Measurements from ENCODE around the gene PFDN6.
"Not testable (repeated sequence)": the region's sequence is repeated elsewhere in the genome, so short reads cannot be mapped to it uniquely, and the experiment has no call there.

The PFDN6 gene

GRCh38 chr6:33276581-33276863 is 12.9 kb upstream of the PFDN6 start:
- H3K36me3 ChIP-seq (ENCODE audit: control insufficient read depth, low read depth, low read length), result peaks cover 55% of the 10 kb centered on the region
- H3K9me3 ChIP-seq (ENCODE audit: control insufficient read depth, low read depth, low read length), result no peaks in the 10 kb centered on the region
- no peaks in the 10 kb centered on the region for H3K27me3 ChIP-seq (ENCODE audit: control insufficient read depth, insufficient read depth, low read length)
- peak overlapping the region; percentile 73 for H3K9ac ChIP-seq (ENCODE audit: low read length)
- H3K27ac ChIP-seq (ENCODE audit: low read length), result peak overlapping the region; percentile 51
- peak overlapping the region; percentile 78 for H3K4me3 ChIP-seq (ENCODE audit: low read length)
- H3K4me1 ChIP-seq (ENCODE audit: control insufficient read depth, low read depth, low read length), result peaks cover 15% of the 10 kb centered on the region

- H3K27me3 ChIP-seq (ENCODE audit: control insufficient read depth, insufficient read depth, low read length), result no peaks in the 10 kb centered on the region
- peaks cover 55% of the 10 kb centered on the region for H3K36me3 ChIP-seq (ENCODE audit: control insufficient read depth, low read depth, low read length)
- H3K4me1 ChIP-seq (ENCODE audit: control insufficient read depth, low read depth, low read length), result peaks cover 15% of the 10 kb centered on the region
- H3K9me3 ChIP-seq (ENCODE audit: control insufficient read depth, low read depth, low read length), result no peaks in the 10 kb centered on the region
- H3K4me3 ChIP-seq (ENCODE audit: low read length), result peak within 1 kb of the TSS; percentile 78
- H3K27ac ChIP-seq (ENCODE audit: low read length), result peak within 1 kb of the TSS; percentile 51
- peak within 1 kb of the TSS; percentile 73 for H3K9ac ChIP-seq (ENCODE audit: low read length)
Observed at GRCh38 chr6:33276864-33277662, 12.3 kb upstream of the PFDN6 start, which contains the start of gene B3GALT4. Gene B3GALT4 (plus strand): TSS chr6:33277123. CDS start chr6:33277420, 297 bp downstream.

- peaks cover 15% of the 10 kb centered on the region for H3K4me1 ChIP-seq (ENCODE audit: control insufficient read depth, low read depth, low read length)
- no peaks in the 10 kb centered on the region for H3K9me3 ChIP-seq (ENCODE audit: control insufficient read depth, low read depth, low read length)
- peak overlapping the region; percentile 73 for H3K9ac ChIP-seq (ENCODE audit: low read length)
- H3K27ac ChIP-seq (ENCODE audit: low read length), result peak overlapping the region; percentile 4
- peaks cover 55% of the 10 kb centered on the region for H3K36me3 ChIP-seq (ENCODE audit: control insufficient read depth, low read depth, low read length)
- no peaks in the 10 kb centered on the region for H3K27me3 ChIP-seq (ENCODE audit: control insufficient read depth, insufficient read depth, low read length)
- H3K4me3 ChIP-seq (ENCODE audit: low read length), result peak overlapping the region; percentile 78
Observed at GRCh38 chr6:33277663-33278391, 11.6 kb upstream of the PFDN6 start.

GRCh38 chr6:33278392-33278741 is 11.0 kb upstream of the PFDN6 start:
- Histone ChIP-seq H3K9me3 (ENCODE audit: control insufficient read depth, low read depth, low read length) (no peaks in the 10 kb centered on the region), H3K4me3 (ENCODE audit: low read length) (no peak overlapping the region), H3K27me3 (ENCODE audit: control insufficient read depth, insufficient read depth, low read length) (no peaks in the 10 kb centered on the region), H3K9ac (ENCODE audit: low read length) (no peak overlapping the region), H3K4me1 (ENCODE audit: control insufficient read depth, low read depth, low read length) (peaks cover 12% of the 10 kb centered on the region), H3K36me3 (ENCODE audit: control insufficient read depth, low read depth, low read length) (peaks cover 50% of the 10 kb centered on the region), H3K27ac (ENCODE audit: low read length) (no peak overlapping the region)

GRCh38 chr6:33278810-33279209 is 10.6 kb upstream of the PFDN6 start:
- Histone ChIP-seq H3K27ac (ENCODE audit: low read length) (no peak overlapping the region), H3K4me1 (ENCODE audit: control insufficient read depth, low read depth, low read length) (peaks cover 12% of the 10 kb centered on the region), H3K9me3 (ENCODE audit: control insufficient read depth, low read depth, low read length) (no peaks in the 10 kb centered on the region), H3K36me3 (ENCODE audit: control insufficient read depth, low read depth, low read length) (peaks cover 45% of the 10 kb centered on the region), H3K27me3 (ENCODE audit: control insufficient read depth, insufficient read depth, low read length) (no peaks in the 10 kb centered on the region), H3K4me3 (ENCODE audit: low read length) (no peak overlapping the region), H3K9ac (ENCODE audit: low read length) (no peak overlapping the region)

GRCh38 chr6:33279257-33279695 is 10.1 kb upstream of the PFDN6 start:
- H3K9me3 ChIP-seq (ENCODE audit: control insufficient read depth, low read depth, low read length), result no peaks in the 10 kb centered on the region
- H3K27me3 ChIP-seq (ENCODE audit: control insufficient read depth, insufficient read depth, low read length), result no peaks in the 10 kb centered on the region
- peaks cover 41% of the 10 kb centered on the region for H3K36me3 ChIP-seq (ENCODE audit: control insufficient read depth, low read depth, low read length)
- no peak overlapping the region for H3K9ac ChIP-seq (ENCODE audit: low read length)
- no peak overlapping the region for H3K4me3 ChIP-seq (ENCODE audit: low read length)
- H3K4me1 ChIP-seq (ENCODE audit: control insufficient read depth, low read depth, low read length), result peaks cover 10% of the 10 kb centered on the region
- no peak overlapping the region for H3K27ac ChIP-seq (ENCODE audit: low read length)

GRCh38 chr6:33279971-33280511 is 9.4 kb upstream of the PFDN6 start:
- peaks cover 39% of the 10 kb centered on the region for H3K36me3 ChIP-seq (ENCODE audit: control insufficient read depth, low read depth, low read length)
- H3K27ac ChIP-seq (ENCODE audit: low read length), result no peak overlapping the region
- H3K4me3 ChIP-seq (ENCODE audit: low read length), result no peak overlapping the region
- no peak overlapping the region for H3K9ac ChIP-seq (ENCODE audit: low read length)
- H3K9me3 ChIP-seq (ENCODE audit: control insufficient read depth, low read depth, low read length), result no peaks in the 10 kb centered on the region
- peaks cover 3% of the 10 kb centered on the region for H3K4me1 ChIP-seq (ENCODE audit: control insufficient read depth, low read depth, low read length)
- no peaks in the 10 kb centered on the region for H3K27me3 ChIP-seq (ENCODE audit: control insufficient read depth, insufficient read depth, low read length)

- Histone ChIP-seq H3K4me1 (ENCODE audit: control insufficient read depth, low read depth, low read length) (peaks cover 3% of the 10 kb centered on the region), H3K27ac (ENCODE audit: low read length) (no peak overlapping the region), H3K4me3 (ENCODE audit: low read length) (no peak overlapping the region), H3K9me3 (ENCODE audit: control insufficient read depth, low read depth, low read length) (no peaks in the 10 kb centered on the region), H3K36me3 (ENCODE audit: control insufficient read depth, low read depth, low read length) (peaks cover 34% of the 10 kb centered on the region), H3K27me3 (ENCODE audit: control insufficient read depth, insufficient read depth, low read length) (no peaks in the 10 kb centered on the region), H3K9ac (ENCODE audit: low read length) (no peak overlapping the region)
Observed at GRCh38 chr6:33280539-33280938, 8.9 kb upstream of the PFDN6 start.

- not testable (repeated sequence) for H3K4me3 ChIP-seq (ENCODE audit: low read length); H3K4me1 ChIP-seq (ENCODE audit: control insufficient read depth, low read depth, low read length); H3K9ac ChIP-seq (ENCODE audit: low read length); H3K9me3 ChIP-seq (ENCODE audit: control insufficient read depth, low read depth, low read length); H3K27me3 ChIP-seq (ENCODE audit: control insufficient read depth, insufficient read depth, low read length); H3K27ac ChIP-seq (ENCODE audit: low read length)
- peaks cover 29% of the 10 kb centered on the region for H3K36me3 ChIP-seq (ENCODE audit: control insufficient read depth, low read depth, low read length)
Observed at GRCh38 chr6:33285214-33285613, 4.2 kb upstream of the PFDN6 start.

- Histone ChIP-seq H3K4me3 (ENCODE audit: low read length) (no peak overlapping the region), H3K9me3 (ENCODE audit: control insufficient read depth, low read depth, low read length) (no peaks in the 10 kb centered on the region), H3K9ac (ENCODE audit: low read length) (no peak overlapping the region), H3K27ac (ENCODE audit: low read length) (no peak overlapping the region), H3K27me3 (ENCODE audit: control insufficient read depth, insufficient read depth, low read length) (no peaks in the 10 kb centered on the region), H3K4me1 (ENCODE audit: control insufficient read depth, low read depth, low read length) (no peaks in the 10 kb centered on the region), H3K36me3 (ENCODE audit: control insufficient read depth, low read depth, low read length) (peaks cover 31% of the 10 kb centered on the region)
Observed at GRCh38 chr6:33286946-33287914, 2.2 kb upstream of the PFDN6 start.

All from iPS-18a (cell line).